SK-N-MC (cell line): ENCODE results near the gene SNX6.

Experiments used
- EZH2 ChIP-seq: fragments of 200-600 bp; sonication (generic); IDR thresholded peaks from one replicate; pipeline ENCODE4 v1.6.1; 2017; ENCODE audit warnings: antibody characterized with exemption
- FOXP2 ChIP-seq: optimal IDR thresholded peaks from 2 replicates; pipeline ENCODE3; 2011; ENCODE audit warnings: mild to moderate bottlenecking, moderate library complexity; ENCODE audit not compliant: insufficient read depth; ENCODE audit errors: extremely low read length, control extremely low read depth
- POLR2AphosphoS5 ChIP-seq: IDR thresholded peaks from 2 replicates; pipeline ENCODE4 v1.6.1; 2012; ENCODE audit warnings: mild to moderate bottlenecking, low read depth, low read length, borderline replicate concordance

- TF ChIP-seq FOXP2, result no peak
- TF ChIP-seq EZH2, result no peak
- no peak for TF ChIP-seq POLR2AphosphoS5
These were observed 19.4 kb upstream of the SNX6 start for GRCh38 chr14:34649344-34649743.
